Ishikawa (cell line): ENCODE measurements around the gene PRKCE.

Source experiments
- CEBPB ChIP-seq: IDR thresholded peaks from 2 replicates; pipeline ENCODE4 v1.6.1; 2012
- CREB1 ChIP-seq: IDR thresholded peaks from 2 replicates; pipeline ENCODE4 v1.6.1; 2012; ENCODE audit warnings: low read depth
- EGR1 ChIP-seq: IDR thresholded peaks from 2 replicates; pipeline ENCODE4 v1.6.1; 2012
- EP300 ChIP-seq: IDR thresholded peaks from 2 replicates; pipeline ENCODE4 v1.6.1; 2012; ENCODE audit warnings: borderline replicate concordance
- FOXM1 ChIP-seq: IDR thresholded peaks from 2 replicates; pipeline ENCODE4 v1.6.1; 2012; ENCODE audit warnings: low read depth, borderline replicate concordance
- NFIC ChIP-seq: IDR thresholded peaks from 2 replicates; pipeline ENCODE4 v1.6.1; 2012
- RAD21 ChIP-seq: IDR thresholded peaks from 2 replicates; pipeline ENCODE4 v1.6.1; 2012; ENCODE audit warnings: low read depth
- TAF1 ChIP-seq: IDR thresholded peaks from 2 replicates; pipeline ENCODE4 v1.6.1; 2012; ENCODE audit warnings: low read depth, mild to moderate bottlenecking
- TCF12 ChIP-seq: IDR thresholded peaks from 2 replicates; pipeline ENCODE4 v1.6.1; 2012; ENCODE audit warnings: low read depth
- TEAD4 ChIP-seq: IDR thresholded peaks from 2 replicates; pipeline ENCODE4 v1.6.1; 2012
- YY1 ChIP-seq: IDR thresholded peaks from 2 replicates; pipeline ENCODE4 v1.6.1; 2012; ENCODE audit warnings: low read depth
- ZBTB7A ChIP-seq: IDR thresholded peaks from 2 replicates; pipeline ENCODE4 v1.6.1; 2012; ENCODE audit warnings: low read depth
- TF ChIP-seq, protein P1 (sequence below): IDR thresholded peaks from 2 replicates; pipeline ENCODE4 v1.6.1; 2012
- TF ChIP-seq, protein P2 (sequence below): IDR thresholded peaks from 2 replicates; pipeline ENCODE4 v1.6.1; 2012; ENCODE audit warnings: low read depth, mild to moderate bottlenecking
- TF ChIP-seq, protein P3 (sequence below): IDR thresholded peaks from 2 replicates; pipeline ENCODE4 v1.6.1; 2012

The PRKCE gene

DNA sequence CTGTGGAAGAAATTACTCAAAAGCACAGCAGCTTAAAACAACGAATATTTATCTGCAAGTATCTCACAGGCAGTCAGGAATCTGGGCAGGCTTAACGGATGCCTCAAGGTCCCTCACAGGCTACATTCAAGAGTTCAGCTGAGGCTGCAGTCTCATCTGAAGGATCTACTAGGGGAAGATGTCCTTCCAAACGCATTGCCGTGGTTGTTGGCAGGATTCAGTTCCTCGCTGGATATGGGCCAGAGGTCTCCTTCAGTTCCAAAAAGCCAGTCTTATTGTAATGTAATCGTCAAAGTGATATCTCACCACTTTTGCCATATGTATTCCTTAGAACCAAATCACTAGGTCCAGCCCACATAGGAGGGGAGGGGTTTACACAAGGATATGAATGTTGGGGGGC, 547.5 kb downstream of the PRKCE start:
- TF ChIP-seq TCF12 (no peak), TEAD4 (no peak), NFIC (no peak), FOXM1 (no peak), CEBPB (no peak), CREB1 (no peak), TAF1 (no peak)
- TF ChIP-seq, protein P1, sequence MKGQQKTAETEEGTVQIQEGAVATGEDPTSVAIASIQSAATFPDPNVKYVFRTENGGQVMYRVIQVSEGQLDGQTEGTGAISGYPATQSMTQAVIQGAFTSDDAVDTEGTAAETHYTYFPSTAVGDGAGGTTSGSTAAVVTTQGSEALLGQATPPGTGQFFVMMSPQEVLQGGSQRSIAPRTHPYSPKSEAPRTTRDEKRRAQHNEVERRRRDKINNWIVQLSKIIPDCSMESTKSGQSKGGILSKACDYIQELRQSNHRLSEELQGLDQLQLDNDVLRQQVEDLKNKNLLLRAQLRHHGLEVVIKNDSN = no peak

DNA sequence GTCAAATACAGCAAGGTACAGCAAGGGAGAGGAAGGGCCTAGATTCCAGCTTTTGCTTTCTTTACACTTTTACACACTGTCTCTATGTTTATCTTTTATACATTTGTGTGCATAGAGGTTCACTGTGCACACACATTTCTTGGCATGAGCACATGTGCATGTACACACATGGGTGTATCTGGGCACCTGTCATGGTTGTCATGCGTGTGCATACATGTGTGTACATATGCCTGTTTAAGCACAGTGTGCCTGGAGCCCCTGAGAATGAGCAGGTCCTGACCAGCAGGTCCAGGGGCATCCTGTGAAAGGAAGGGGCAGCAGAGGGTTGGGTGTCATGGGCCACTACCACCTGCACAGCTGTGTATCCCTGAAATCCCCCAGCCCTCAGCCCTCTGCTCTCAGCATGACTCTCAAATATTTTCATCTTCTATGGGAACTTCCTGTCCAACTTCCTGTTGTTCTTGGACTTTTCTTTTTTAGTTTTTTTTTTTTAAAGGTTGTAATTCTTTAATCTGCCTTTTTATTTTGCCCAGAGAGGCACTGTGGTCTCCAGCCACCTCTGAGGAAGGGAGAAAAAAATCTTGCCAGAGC, 548.7 kb downstream of the PRKCE start:
- no peak for TF ChIP-seq ZBTB7A
- no peak for TF ChIP-seq TCF12
- TF ChIP-seq RAD21 = no peak
- no peak for TF ChIP-seq YY1
- TF ChIP-seq EP300 = no peak
- TF ChIP-seq NFIC = no peak

DNA sequence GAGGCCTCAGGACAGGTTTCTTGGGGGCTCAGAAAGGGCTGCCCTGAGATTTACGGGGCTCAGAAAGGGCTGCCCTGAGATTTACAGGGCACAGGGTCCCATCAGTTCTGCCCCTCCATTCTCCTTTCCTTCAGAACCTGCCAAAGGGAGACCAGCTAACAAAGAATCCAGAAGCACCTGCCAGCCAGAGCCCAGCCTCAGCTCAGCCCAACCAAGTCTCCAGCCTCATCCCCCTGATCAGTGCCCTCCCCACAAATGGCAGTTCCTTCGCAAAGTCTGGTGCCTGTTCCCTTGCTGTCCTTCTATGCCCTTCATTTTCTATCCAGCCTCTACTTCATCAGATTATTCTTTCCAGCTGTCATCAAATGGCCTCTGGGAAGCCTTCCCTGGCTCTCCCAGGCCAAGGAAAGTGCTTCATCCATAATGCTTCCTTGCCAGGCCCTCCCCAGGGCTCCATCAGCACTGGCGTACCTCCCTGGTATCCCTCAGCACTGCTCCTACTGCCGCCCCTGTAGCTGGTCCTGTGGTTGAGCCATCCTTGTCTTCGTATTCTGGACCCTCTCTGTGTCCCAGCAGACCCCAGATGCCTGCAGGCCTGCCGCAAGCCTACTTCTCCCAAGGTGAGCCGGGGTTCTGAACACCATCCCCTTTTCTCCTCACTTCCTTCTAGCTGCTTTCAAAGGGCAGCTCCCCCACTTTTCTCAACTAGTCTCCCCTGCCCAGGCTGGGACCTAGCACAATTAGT, 549.6 kb downstream of the PRKCE start:
- no peak for TF ChIP-seq EGR1
- TF ChIP-seq YY1 = no peak
- TF ChIP-seq, protein P1 = no peak
- no peak for TF ChIP-seq FOXM1
- TF ChIP-seq, protein P2, sequence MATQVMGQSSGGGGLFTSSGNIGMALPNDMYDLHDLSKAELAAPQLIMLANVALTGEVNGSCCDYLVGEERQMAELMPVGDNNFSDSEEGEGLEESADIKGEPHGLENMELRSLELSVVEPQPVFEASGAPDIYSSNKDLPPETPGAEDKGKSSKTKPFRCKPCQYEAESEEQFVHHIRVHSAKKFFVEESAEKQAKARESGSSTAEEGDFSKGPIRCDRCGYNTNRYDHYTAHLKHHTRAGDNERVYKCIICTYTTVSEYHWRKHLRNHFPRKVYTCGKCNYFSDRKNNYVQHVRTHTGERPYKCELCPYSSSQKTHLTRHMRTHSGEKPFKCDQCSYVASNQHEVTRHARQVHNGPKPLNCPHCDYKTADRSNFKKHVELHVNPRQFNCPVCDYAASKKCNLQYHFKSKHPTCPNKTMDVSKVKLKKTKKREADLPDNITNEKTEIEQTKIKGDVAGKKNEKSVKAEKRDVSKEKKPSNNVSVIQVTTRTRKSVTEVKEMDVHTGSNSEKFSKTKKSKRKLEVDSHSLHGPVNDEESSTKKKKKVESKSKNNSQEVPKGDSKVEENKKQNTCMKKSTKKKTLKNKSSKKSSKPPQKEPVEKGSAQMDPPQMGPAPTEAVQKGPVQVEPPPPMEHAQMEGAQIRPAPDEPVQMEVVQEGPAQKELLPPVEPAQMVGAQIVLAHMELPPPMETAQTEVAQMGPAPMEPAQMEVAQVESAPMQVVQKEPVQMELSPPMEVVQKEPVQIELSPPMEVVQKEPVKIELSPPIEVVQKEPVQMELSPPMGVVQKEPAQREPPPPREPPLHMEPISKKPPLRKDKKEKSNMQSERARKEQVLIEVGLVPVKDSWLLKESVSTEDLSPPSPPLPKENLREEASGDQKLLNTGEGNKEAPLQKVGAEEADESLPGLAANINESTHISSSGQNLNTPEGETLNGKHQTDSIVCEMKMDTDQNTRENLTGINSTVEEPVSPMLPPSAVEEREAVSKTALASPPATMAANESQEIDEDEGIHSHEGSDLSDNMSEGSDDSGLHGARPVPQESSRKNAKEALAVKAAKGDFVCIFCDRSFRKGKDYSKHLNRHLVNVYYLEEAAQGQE = no peak
- TF ChIP-seq NFIC = no peak
- no peak for TF ChIP-seq TAF1

DNA sequence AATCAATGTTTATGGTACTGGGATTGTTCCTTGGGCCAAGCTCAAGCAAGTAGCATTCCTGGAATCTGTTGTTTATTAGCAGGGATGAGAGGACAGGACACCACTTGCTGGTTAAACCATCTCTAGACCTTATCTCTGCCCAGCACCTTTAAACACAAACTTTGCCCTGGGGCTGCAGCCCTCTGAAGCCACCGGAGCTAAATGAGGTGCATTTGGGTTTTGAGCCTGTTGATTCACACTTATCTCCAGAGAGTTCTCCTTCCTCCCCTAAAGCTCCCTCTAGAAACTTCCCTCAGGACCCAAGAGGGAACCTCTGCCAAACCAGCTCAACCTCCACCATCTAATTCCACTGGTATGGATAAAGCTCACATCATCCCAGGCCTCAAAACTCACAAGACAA, 551.0 kb downstream of the PRKCE start:
- TF ChIP-seq TEAD4 = no peak
- TF ChIP-seq NFIC = no peak
- no peak for TF ChIP-seq FOXM1
- no peak for TF ChIP-seq TCF12
- TF ChIP-seq CEBPB = no peak
- TF ChIP-seq YY1 = no peak
- no peak for TF ChIP-seq EGR1
- no peak for TF ChIP-seq RAD21
- TF ChIP-seq TAF1 = no peak
- TF ChIP-seq ZBTB7A = no peak
- TF ChIP-seq, protein P3, sequence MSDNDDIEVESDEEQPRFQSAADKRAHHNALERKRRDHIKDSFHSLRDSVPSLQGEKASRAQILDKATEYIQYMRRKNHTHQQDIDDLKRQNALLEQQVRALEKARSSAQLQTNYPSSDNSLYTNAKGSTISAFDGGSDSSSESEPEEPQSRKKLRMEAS = no peak
- TF ChIP-seq, protein P2 = no peak
- TF ChIP-seq EP300 = no peak
- TF ChIP-seq, protein P1 = no peak
- TF ChIP-seq CREB1 = no peak

DNA sequence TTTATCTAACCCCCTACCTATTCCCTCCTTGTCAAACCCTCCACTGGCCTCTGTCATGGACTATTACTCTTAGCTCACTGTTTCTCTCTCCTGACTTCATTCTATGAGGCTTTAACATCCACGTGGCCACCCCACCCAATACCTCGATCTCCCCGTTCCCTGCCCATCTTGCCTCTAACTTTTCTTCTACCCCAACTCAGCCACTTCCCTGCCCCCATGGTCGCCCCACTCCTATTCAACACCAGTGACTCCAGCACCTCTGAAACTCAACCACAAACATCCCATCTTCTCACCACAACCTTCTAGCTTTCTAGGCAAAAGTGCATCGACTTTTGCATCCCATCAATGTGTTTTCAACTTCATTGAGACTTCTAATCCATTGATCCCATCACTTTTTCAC, 551.5 kb downstream of the PRKCE start:
- TF ChIP-seq CEBPB (no peak), EGR1 (no peak), CREB1 (no peak), YY1 (no peak), EP300 (no peak), TAF1 (no peak), ZBTB7A (no peak), FOXM1 (no peak), TEAD4 (no peak), TCF12 (no peak), NFIC (no peak), RAD21 (no peak)
- TF ChIP-seq, protein P1 = no peak
- TF ChIP-seq, protein P2 = no peak
- TF ChIP-seq, protein P3 = no peak
